Measurements from ENCODE around the gene S1PR5. TPM values are rescaled to one million over a fixed set of nuclear protein-coding genes. Genes with fewer than 3 reads are reported as not detected.

Gene S1PR5
- total RNA-seq, 2 donors from 2014 or later = 1.2 to 5.1 TPM

- Mint-ChIP-seq H3K27me3 (ENCODE audit: insufficient read depth) (no peaks in the 10 kb centered on the region), H3K36me3 (ENCODE audit: low read depth) (no peaks in the 10 kb centered on the region), H3K4me1 (no peaks in the 10 kb centered on the region), H3K27ac (no peak overlapping the region), H3K9me3 (no peaks in the 10 kb centered on the region), H3K4me3 (no peak overlapping the region)
- H3K27me3 ChIP-seq (ENCODE audit: control insufficient read depth, insufficient read depth, low read length, poor library complexity, severe bottlenecking) = no peaks in the 10 kb centered on the region
- 78 to 89% methylated on average over 4 to 10 of the region's 12 CpGs for WGBS, 2 experiments (ENCODE audit: insufficient coverage in 1 of 2, insufficient read length in 1 of 2)
- no peak for DNase-seq
- no peak overlapping the region for H3K27ac ChIP-seq (ENCODE audit: low read depth, low read length)
- no peak overlapping the region for H3K9ac ChIP-seq (ENCODE audit: extremely low read depth, low read length, poor library complexity, severe bottlenecking)
- no peaks in the 10 kb centered on the region for H3K9me3 ChIP-seq (ENCODE audit: control insufficient read depth, low read length)
- no peak overlapping the region for H3K4me3 ChIP-seq (ENCODE audit: low read length)
- TF ChIP-seq, protein P1, sequence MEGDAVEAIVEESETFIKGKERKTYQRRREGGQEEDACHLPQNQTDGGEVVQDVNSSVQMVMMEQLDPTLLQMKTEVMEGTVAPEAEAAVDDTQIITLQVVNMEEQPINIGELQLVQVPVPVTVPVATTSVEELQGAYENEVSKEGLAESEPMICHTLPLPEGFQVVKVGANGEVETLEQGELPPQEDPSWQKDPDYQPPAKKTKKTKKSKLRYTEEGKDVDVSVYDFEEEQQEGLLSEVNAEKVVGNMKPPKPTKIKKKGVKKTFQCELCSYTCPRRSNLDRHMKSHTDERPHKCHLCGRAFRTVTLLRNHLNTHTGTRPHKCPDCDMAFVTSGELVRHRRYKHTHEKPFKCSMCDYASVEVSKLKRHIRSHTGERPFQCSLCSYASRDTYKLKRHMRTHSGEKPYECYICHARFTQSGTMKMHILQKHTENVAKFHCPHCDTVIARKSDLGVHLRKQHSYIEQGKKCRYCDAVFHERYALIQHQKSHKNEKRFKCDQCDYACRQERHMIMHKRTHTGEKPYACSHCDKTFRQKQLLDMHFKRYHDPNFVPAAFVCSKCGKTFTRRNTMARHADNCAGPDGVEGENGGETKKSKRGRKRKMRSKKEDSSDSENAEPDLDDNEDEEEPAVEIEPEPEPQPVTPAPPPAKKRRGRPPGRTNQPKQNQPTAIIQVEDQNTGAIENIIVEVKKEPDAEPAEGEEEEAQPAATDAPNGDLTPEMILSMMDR (conservative IDR thresholded peaks at IDR 0.05) = no peak
- no peaks in the 10 kb centered on the region for H3K4me1 ChIP-seq (ENCODE audit: control insufficient read depth, insufficient read depth, low read length)
- H3K36me3 ChIP-seq (ENCODE audit: control insufficient read depth, insufficient read depth, low read length) = no peaks in the 10 kb centered on the region
These were observed 49.1 kb downstream of the S1PR5 start for GRCh38 chr19:10468133-10468532.

DNA sequence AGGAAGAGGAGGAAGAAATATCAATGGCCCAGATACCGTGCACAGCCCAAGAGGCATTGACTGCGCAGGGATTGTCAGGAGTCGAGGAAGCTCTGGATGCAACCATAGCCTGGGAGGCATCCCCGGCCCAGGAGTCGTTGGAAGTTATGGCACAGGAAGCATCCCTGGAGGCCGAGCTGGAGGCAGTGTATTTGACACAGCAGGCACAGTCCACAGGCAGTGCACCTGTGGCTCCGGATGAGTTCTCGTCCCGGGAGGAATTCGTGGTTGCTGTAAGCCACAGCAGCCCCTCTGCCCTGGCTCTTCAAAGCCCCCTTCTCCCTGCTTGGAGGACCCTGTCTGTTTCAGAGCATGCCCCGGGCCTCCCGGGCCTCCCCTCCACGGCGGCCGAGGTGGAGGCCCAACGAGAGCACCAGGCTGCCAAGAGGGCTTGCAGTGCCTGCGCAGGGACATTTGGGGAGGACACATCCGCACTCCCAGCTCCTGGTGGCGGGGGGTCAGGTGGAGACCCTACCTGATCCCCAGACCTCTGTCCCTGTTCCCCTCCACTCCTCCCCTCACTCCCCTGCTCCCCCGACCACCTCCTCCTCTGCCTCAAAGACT is 50.0 kb downstream of the S1PR5 start:
- Mint-ChIP-seq H3K4me1 (no peaks in the 10 kb centered on the region), H3K9me3 (no peaks in the 10 kb centered on the region), H3K27ac (no peak overlapping the region), H3K4me3 (no peak overlapping the region), H3K27me3 (ENCODE audit: insufficient read depth) (peaks cover 7% of the 10 kb centered on the region), H3K36me3 (ENCODE audit: low read depth) (no peaks in the 10 kb centered on the region)
- Histone ChIP-seq H3K27ac (ENCODE audit: low read depth, low read length) (no peak overlapping the region), H3K9me3 (ENCODE audit: control insufficient read depth, low read length) (no peaks in the 10 kb centered on the region), H3K4me3 (ENCODE audit: low read length) (no peak overlapping the region), H3K4me1 (ENCODE audit: control insufficient read depth, insufficient read depth, low read length) (no peaks in the 10 kb centered on the region), H3K27me3 (ENCODE audit: control insufficient read depth, insufficient read depth, low read length, poor library complexity, severe bottlenecking) (no peaks in the 10 kb centered on the region), H3K36me3 (ENCODE audit: control insufficient read depth, insufficient read depth, low read length) (no peaks in the 10 kb centered on the region), H3K9ac (ENCODE audit: extremely low read depth, low read length, poor library complexity, severe bottlenecking) (no peak overlapping the region)
- DNase-seq = no peak
- TF ChIP-seq, protein P1 (conservative IDR thresholded peaks at IDR 0.05) = no peak
- 90 to 91% methylated on average over 11 to 20 of the region's 20 CpGs for WGBS, 2 experiments (ENCODE audit: insufficient coverage in 1 of 2, insufficient read length in 1 of 2)

DNA sequence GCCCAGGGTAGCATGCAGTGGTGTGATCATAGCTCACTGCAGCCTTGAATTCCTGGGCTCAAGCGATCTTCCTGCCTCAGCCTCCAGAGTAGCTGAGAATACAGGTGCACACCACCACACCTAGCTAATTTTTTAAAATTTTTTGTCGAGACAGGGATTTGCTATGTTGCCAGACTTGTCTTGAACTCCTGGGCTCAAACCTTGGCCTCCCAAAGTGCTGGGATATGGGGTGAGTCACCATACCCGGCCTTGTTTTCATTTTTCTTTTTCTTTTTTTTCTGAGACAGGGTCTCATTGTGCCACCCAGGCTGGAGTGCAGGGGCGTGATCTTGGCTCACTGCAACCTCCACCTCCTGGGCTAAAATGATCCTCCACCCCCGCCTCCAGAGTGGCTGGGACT is 52.8 kb downstream of the S1PR5 start:
- H3K9me3 ChIP-seq (ENCODE audit: control insufficient read depth, low read length) = no peaks in the 10 kb centered on the region
- no peaks in the 10 kb centered on the region for H3K27me3 ChIP-seq (ENCODE audit: control insufficient read depth, insufficient read depth, low read length, poor library complexity, severe bottlenecking)
- WGBS, 2 experiments (ENCODE audit: insufficient coverage in 1 of 2, insufficient read length in 1 of 2) = 94 to 95% methylated on average over 4 to 5 of the region's 5 CpGs
- no peak overlapping the region for H3K9ac ChIP-seq (ENCODE audit: extremely low read depth, low read length, poor library complexity, severe bottlenecking)
- peaks cover 12% of the 10 kb centered on the region for H3K27me3 Mint-ChIP-seq (ENCODE audit: insufficient read depth)
- no peak overlapping the region for H3K4me3 Mint-ChIP-seq
- DNase-seq = no peak
- H3K4me1 ChIP-seq (ENCODE audit: control insufficient read depth, insufficient read depth, low read length) = no peaks in the 10 kb centered on the region
- no peak overlapping the region for H3K27ac ChIP-seq (ENCODE audit: low read depth, low read length)
- no peaks in the 10 kb centered on the region for H3K36me3 Mint-ChIP-seq (ENCODE audit: low read depth)
- no peak overlapping the region for H3K4me3 ChIP-seq (ENCODE audit: low read length)
- no peak overlapping the region for H3K27ac Mint-ChIP-seq
- no peaks in the 10 kb centered on the region for H3K9me3 Mint-ChIP-seq
- no peaks in the 10 kb centered on the region for H3K4me1 Mint-ChIP-seq
- no peaks in the 10 kb centered on the region for H3K36me3 ChIP-seq (ENCODE audit: control insufficient read depth, insufficient read depth, low read length)
- TF ChIP-seq, protein P1 (conservative IDR thresholded peaks at IDR 0.05) = no peak

Small RNAs within 50 kb of the gene (microRNA-seq; reads per million reads assigned to microRNA genes)
- not detected for gene MIR1238 (ENCODE audit: borderline microRNAs expressed)

Other genes with a start within 250 kb of the S1PR5 start
- gene ICAM1, start 246.3 kb downstream of the S1PR5 start, total RNA-seq = 1 to 10 TPM; 1.7 to 5.2 TPM
- gene ICAM4, start 230.5 kb downstream of the S1PR5 start, total RNA-seq = under 1 TPM in 1 of 2 donors, not detected in 1; 0.44 TPM
- under 1 TPM; 0.18 to 0.37 TPM for gene ICAM5, start 227.5 kb downstream of the S1PR5 start, total RNA-seq
- gene ZGLP1, start 207.6 kb downstream of the S1PR5 start, total RNA-seq = 1 to 10 TPM; 4.5 to 7.8 TPM
- 10 to 100 TPM; 23.2 to 25.9 TPM for gene FDX2, start 201.4 kb downstream of the S1PR5 start, total RNA-seq
- gene RAVER1, start 183.9 kb downstream of the S1PR5 start, total RNA-seq = 10 to 100 TPM; 53.1 to 64.7 TPM
- 10 to 100 TPM in 1 of 2 donors, 1 to 10 TPM in 1; 2.7 to 13.7 TPM for gene ICAM3, start 177.8 kb downstream of the S1PR5 start, total RNA-seq
- 10 to 100 TPM; 63.5 to 65.8 TPM for gene TYK2, start 136.9 kb downstream of the S1PR5 start, total RNA-seq
- 100 to 1,000 TPM; 148 to 172 TPM for gene CDC37, start 113.9 kb downstream of the S1PR5 start, total RNA-seq
- 1 to 10 TPM; 1.7 to 2.6 TPM for gene PDE4A, start 96.9 kb downstream of the S1PR5 start, total RNA-seq
- gene KEAP1, start 14.1 kb downstream of the S1PR5 start, total RNA-seq = 10 to 100 TPM; 53.3 to 59.5 TPM
- gene ATG4D, start 26.5 kb upstream of the S1PR5 start, total RNA-seq = 10 to 100 TPM; 37.9 to 44.8 TPM
- gene KRI1, start 48.6 kb upstream of the S1PR5 start, total RNA-seq = 10 to 100 TPM; 45.2 to 47.7 TPM
- gene CDKN2D, start 51.5 kb upstream of the S1PR5 start, total RNA-seq = 1 to 10 TPM; 3.5 to 4.6 TPM
- gene AP1M2, start 69.9 kb upstream of the S1PR5 start, total RNA-seq = 100 to 1,000 TPM; 132 to 146 TPM
- gene SLC44A2, start 108.1 kb upstream of the S1PR5 start, total RNA-seq = 100 to 1,000 TPM; 106 to 240 TPM
- gene ILF3, start 136.9 kb upstream of the S1PR5 start, total RNA-seq = 100 to 1,000 TPM; 625 to 629 TPM
- 10 to 100 TPM; 36.8 to 40.0 TPM for gene QTRT1, start 184.0 kb upstream of the S1PR5 start, total RNA-seq
- 100 to 1,000 TPM; 118 to 136 TPM for gene DNM2, start 200.6 kb upstream of the S1PR5 start, total RNA-seq